ENCODE measurements around the gene BRWD1.
"Not testable (repeated sequence)": the region's sequence is repeated elsewhere in the genome, so short reads cannot be mapped to it uniquely, and the experiment has no call there.

BRWD1 gene

GRCh38 chr21:39281853-39282252 is 31.6 kb downstream of the BRWD1 start:
- no peak for DNase-seq (ENCODE audit: low spot score)

- DNase-seq (ENCODE audit: low spot score): no peak
Observed at GRCh38 chr21:39281207-39281606, 32.2 kb downstream of the BRWD1 start.

GRCh38 chr21:39269620-39270019 is 43.8 kb downstream of the BRWD1 start:
- DNase-seq (ENCODE audit: low spot score): no peak

GRCh38 chr21:39265603-39266002 is 47.8 kb downstream of the BRWD1 start:
- DNase-seq (ENCODE audit: low spot score): no peak

- no peak for DNase-seq (ENCODE audit: low spot score)
Observed at GRCh38 chr21:39263372-39263771, 50.1 kb downstream of the BRWD1 start.

- DNase-seq (ENCODE audit: low spot score): no peak
Observed at GRCh38 chr21:39258207-39258606, 55.2 kb downstream of the BRWD1 start.

GRCh38 chr21:39251326-39251725 is 62.1 kb downstream of the BRWD1 start:
- no peak for DNase-seq (ENCODE audit: low spot score)

- no peak for DNase-seq (ENCODE audit: low spot score)
Observed at GRCh38 chr21:39238275-39238674, 75.2 kb downstream of the BRWD1 start.

- no peak for DNase-seq (ENCODE audit: low spot score)
Observed at GRCh38 chr21:39232861-39233291, 80.6 kb downstream of the BRWD1 start.

- DNase-seq (ENCODE audit: low spot score): no peak
Observed at GRCh38 chr21:39224930-39225329, 88.5 kb downstream of the BRWD1 start.

GRCh38 chr21:39221997-39222486 is 91.4 kb downstream of the BRWD1 start:
- DNase-seq (ENCODE audit: low spot score): no peak

- no peak for DNase-seq (ENCODE audit: low spot score)
Observed at GRCh38 chr21:39221282-39221996, 92.0 kb downstream of the BRWD1 start.

- not testable (repeated sequence) for DNase-seq (ENCODE audit: low spot score)
Observed at GRCh38 chr21:39220875-39221274, 92.6 kb downstream of the BRWD1 start.

- no peak for DNase-seq (ENCODE audit: low spot score)
Observed at GRCh38 chr21:39220150-39220549, 93.3 kb downstream of the BRWD1 start.

GRCh38 chr21:39218082-39218409 is 95.4 kb downstream of the BRWD1 start:
- DNase-seq (ENCODE audit: low spot score): no peak

- no peak for DNase-seq (ENCODE audit: low spot score)
Observed at GRCh38 chr21:39217356-39218081, 95.9 kb downstream of the BRWD1 start.

GRCh38 chr21:39216290-39216689 is 97.1 kb downstream of the BRWD1 start:
- no peak for DNase-seq (ENCODE audit: low spot score)

- DNase-seq (ENCODE audit: low spot score): no peak
Observed at GRCh38 chr21:39215078-39215477, 98.4 kb downstream of the BRWD1 start.

GRCh38 chr21:39209334-39209688 is 104.1 kb downstream of the BRWD1 start:
- no peak for DNase-seq (ENCODE audit: low spot score)

GRCh38 chr21:39208624-39209333 is 104.7 kb downstream of the BRWD1 start:
- DNase-seq (ENCODE audit: low spot score): no peak

- no peak for DNase-seq (ENCODE audit: low spot score)
Observed at GRCh38 chr21:39204134-39204533, 109.3 kb downstream of the BRWD1 start.

- no peak for DNase-seq (ENCODE audit: low spot score)
Observed at GRCh38 chr21:39198800-39199199, 114.6 kb downstream of the BRWD1 start.

Data from hematopoietic multipotent progenitor cell treated with erythropoietin and hydrocortisone succinate and interleukin-3 and kit ligand, for 15 days (in vitro differentiated cells).